Skin epidermis (tissue), 12 donors: ENCODE measurements around the gene STXBP5.

Experiments
- H3K27ac ChIP-seq, 21 experiments: fragments of 200-600 bp; sonication (generic) in 11 of 21; one replicate each; pipeline ENCODE4 v1.5.0; 2020; ENCODE audit warnings: mild to moderate bottlenecking in 3 of 21, inconsistent platforms in 2 of 21, moderate library complexity in 2 of 21
- H3K4me3 ChIP-seq, 7 experiments: fragments of 200-600 bp; sonication (generic) in 2 of 7; one replicate each; pipeline ENCODE4 v1.5.0; 2020; ENCODE audit warnings: inconsistent platforms in 2 of 7, mild to moderate bottlenecking in 2 of 7, moderate library complexity in 1 of 7

Gene STXBP5

DNA sequence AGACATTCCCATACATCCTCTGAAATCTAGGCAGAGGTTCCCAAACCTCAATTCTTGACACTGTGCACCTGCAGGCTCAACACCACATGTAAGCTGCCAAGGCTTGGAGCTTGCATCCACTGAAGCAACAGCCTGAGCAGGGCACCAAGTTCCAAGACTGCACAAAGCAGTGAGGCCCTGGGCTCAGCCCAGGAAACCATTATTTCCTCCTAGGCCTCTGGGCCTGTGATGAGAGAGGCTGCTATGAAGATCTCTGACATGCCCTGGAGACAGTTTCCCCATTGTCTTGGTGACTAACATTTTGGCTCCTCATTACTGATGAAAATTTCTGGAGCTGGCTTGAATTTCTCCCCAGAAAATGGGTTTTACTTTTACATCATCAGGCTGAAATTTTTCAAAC lies 196.8 kb downstream of the STXBP5 start:
- no peak overlapping the region for H3K4me3 ChIP-seq

DNA sequence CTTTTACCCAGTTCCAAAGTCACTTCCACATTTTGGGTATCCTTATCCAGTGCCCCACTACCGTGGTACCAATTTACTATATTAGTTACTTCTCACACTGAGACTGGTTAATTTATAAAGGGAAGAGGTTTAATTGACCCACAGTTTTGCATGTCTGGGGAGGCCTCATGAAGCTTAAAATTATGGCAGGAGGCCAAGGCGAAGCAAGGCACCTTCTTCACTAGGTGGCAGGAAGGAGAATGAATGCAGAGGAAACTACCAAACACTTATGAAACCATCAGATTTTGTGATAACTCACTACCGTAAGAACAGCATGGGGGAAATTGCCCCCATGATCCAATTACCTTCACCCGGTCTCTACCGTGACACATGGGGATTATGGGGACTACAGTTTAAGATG lies 197.6 kb downstream of the STXBP5 start:
- H3K27ac ChIP-seq = no peak overlapping the region
- H3K4me3 ChIP-seq = no peak overlapping the region

More for the DNA sequence above, 196.8 kb downstream of the STXBP5 start:
- H3K27ac ChIP-seq = no peak overlapping the region

DNA sequence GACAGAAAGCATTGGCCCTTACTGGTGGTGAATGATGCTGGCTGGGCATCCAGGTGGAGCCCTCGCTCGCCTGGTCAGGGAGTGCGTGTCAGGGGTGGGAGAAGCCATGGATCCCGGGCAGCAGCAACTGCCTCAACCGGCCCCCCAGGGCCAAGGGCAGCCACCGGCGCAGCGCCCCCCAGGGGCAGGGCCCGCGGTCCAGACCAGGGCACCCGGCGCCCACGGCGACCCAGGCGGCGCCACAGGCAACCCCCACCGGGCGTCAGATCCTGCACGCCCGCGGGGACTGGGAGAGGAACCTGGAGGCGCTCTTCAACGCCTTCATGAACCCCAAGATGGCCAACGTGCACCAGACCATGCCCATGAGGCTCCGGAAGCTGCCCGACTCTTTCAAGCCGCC lies 202.6 kb downstream of the STXBP5 start:
- no peak overlapping the region for H3K4me3 ChIP-seq
- H3K27ac ChIP-seq = no peak overlapping the region

- no peak overlapping the region for H3K4me3 ChIP-seq
Measured at GRCh38 chr6:147407571-147407970, 203.4 kb downstream of the STXBP5 start.

DNA sequence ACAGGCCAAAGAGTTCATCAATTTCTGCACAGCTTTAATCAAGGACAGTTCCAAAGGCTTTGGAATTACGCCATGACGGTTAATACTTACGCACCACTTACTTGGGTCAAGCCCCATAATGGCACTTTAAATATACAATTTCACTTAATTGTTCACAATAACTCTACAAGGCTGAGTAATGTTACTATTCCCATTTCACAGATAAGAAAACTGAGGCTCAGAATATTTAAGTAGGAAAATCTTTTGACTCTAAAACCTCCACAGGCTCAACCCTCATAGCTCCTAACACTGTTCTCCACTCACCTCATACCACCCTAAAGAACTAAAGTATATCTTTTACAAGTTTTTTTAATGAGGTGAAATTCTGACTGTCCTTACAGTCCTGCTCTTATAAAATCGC lies 212.4 kb downstream of the STXBP5 start:
- H3K4me3 ChIP-seq = no peak overlapping the region
- no peak overlapping the region for H3K27ac ChIP-seq

More at GRCh38 chr6:147407571-147407970, 203.4 kb downstream of the STXBP5 start:
- H3K27ac ChIP-seq = no peak overlapping the region

GRCh38 chr6:147417954-147418353 lies 213.7 kb downstream of the STXBP5 start:
- Histone ChIP-seq H3K27ac (no peak overlapping the region), H3K4me3 (no peak overlapping the region)

DNA sequence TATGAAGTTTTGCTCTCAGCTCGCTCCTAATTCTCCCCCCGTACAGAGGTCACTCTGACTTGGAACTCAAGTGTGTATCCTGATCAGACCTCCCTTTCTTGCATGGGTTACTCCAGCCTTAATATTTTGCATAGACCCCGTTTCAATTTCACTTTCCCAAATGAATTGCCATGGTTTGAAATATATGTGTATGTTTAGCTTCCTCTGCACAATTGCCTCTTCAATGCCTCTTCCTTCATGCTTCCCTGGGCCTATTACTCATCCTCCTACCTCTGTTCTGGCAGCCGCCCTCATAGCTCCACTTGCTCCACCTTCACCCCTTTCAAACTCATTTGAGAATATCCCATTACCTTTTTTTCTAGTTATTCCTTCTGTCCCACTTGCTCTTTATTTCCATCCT lies 214.3 kb downstream of the STXBP5 start:
- H3K4me3 ChIP-seq = no peak overlapping the region
- H3K27ac ChIP-seq = no peak overlapping the region

- no peak overlapping the region for H3K27ac ChIP-seq
- no peak overlapping the region for H3K4me3 ChIP-seq
Measured at GRCh38 chr6:147421903-147422302, 217.7 kb downstream of the STXBP5 start.

GRCh38 chr6:147423111-147423510 lies 218.9 kb downstream of the STXBP5 start:
- no peak overlapping the region for H3K27ac ChIP-seq
- H3K4me3 ChIP-seq = no peak overlapping the region

DNA sequence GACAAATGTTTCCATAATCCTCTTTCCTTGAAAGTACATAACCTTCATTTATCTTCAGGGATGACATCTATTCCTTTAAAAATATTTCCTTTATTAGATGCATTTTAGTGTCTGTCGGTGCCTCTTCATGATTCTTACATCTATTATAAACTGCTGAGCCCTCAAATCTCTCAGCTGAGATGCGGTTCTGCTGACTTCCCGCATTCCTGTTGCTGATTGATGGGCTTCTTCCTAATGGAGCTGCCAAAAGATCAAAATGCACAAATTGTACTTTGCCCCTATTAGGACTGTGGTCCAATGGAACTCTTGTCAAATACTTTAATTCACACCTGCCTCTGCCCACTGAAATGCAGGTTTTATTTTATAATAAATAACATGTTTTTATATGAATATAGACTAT lies 225.6 kb downstream of the STXBP5 start:
- H3K4me3 ChIP-seq = no peak overlapping the region

DNA sequence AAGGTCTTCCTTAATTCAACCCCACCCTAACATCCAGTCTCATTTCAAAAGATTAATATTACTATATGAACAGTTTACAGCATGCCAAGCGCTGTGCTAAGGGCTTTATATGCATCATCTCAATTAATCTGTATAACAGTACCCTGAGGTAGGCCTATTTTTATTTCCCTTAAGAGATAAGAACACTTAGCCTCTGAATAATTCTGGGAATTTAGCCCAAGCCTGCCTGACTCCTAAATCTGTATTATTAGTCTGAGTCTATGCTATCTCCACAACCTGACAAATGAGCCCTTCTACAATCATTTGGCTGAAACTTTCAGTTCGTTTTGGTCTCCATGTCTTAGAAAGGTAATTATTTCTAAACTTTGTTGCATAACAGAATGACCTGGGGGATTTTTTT lies 226.6 kb downstream of the STXBP5 start:
- Histone ChIP-seq H3K4me3 (no peak overlapping the region), H3K27ac (no peak overlapping the region)

More for the DNA sequence above, 225.6 kb downstream of the STXBP5 start:
- no peak overlapping the region for H3K27ac ChIP-seq

DNA sequence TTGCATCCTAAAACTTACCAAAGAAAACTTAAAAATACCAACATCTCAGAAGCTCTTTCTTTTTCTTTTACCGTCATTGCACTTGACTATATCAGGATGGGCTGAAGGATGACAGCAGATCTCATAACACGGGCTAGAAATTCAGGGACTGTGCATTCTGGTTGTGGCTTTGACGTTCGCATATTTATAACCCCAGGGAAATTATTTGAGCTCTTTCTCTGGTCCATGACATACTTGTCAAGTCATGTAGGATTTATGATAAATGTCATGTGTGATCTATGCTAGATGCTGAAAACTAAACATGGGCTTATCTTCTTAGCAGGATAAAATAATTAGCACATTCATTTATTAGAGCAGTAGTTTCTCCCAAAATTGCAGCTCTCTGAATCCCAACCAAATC lies 229.9 kb downstream of the STXBP5 start:
- Histone ChIP-seq H3K27ac (no peak overlapping the region), H3K4me3 (no peak overlapping the region)

DNA sequence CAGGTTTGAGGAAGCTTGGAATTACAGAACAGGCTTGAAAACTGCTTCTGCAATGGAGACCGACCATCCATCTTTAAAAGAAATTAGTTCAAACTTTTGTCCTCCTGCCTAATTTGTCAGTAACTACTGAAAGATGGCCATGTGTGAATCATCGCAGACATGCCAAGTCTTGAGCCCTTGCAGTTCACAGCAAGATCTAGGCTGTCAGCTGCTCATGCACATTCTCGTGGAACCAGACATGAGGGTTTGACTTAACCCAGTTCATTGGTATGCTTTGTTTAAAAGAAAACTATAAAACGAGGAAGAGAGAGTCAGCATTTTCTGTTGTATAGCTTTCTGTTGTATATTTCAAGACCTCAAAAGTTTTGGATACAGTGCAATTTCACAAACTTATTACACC lies 230.3 kb downstream of the STXBP5 start:
- peak overlapping the region in 1 of 21 experiments; percentile 12 for H3K27ac ChIP-seq
- no peak overlapping the region for H3K4me3 ChIP-seq

- H3K4me3 ChIP-seq = no peak overlapping the region
- H3K27ac ChIP-seq = no peak overlapping the region
Measured at GRCh38 chr6:147437615-147438014, 233.4 kb downstream of the STXBP5 start.

DNA sequence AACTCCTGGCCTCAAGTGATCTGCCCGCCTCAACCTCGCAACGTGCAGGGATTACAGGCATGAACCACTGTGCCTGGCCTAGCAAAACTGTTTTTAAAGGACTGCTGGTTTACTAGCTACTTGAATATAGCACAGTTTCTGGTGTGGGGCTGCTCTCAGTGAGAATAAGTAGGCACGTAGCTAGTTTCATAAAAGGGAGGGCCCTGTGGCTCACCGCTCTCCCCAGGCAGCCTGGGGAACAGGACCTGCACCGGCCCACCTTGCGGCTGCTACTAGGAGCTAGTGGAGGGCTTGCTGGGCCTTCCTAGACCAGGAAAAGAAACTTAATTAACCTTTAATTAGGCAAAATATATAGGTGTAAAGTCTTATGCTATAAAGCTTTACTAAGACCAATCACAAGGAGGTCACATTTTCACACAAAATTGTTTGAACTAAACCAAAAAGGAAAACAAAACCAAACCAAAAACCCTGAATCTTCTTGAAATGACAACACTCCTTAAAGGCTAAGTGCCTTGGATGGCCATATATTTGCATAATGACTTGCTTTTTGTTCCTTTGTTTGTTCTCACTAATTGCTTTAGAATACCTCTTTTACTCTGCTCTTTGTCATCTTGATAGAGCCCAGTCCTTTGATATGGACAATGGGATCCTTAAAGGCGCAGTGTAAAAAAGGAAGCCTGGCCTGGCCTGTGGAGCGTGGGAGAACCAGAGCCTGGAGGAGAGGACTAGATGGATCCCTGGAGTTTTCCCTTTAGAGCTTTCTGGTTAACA lies 234.7 kb downstream of the STXBP5 start:
- Histone ChIP-seq H3K4me3 (no peak overlapping the region), H3K27ac (no peak overlapping the region)
